Loucy (cell line): Measurements from ENCODE around the gene DLG2.

Source experiments
- H2AFZ ChIP-seq: fragments of 200-600 bp; sonication (generic); 2 replicates; pipeline ENCODE4 v1.6.0; 2016; ENCODE audit warnings: antibody characterized with exemption, mild to moderate bottlenecking, low read length, moderate library complexity
- H3F3A ChIP-seq: fragments of 200-600 bp; 2 replicates; pipeline ENCODE4 v1.6.0; 2016; ENCODE audit warnings: antibody characterized with exemption, low read depth, mild to moderate bottlenecking
- H3K27me3 ChIP-seq: fragments of 200-600 bp; sonication (generic); 2 replicates; pipeline ENCODE4 v1.6.1; 2014; ENCODE audit warnings: low read length, mild to moderate bottlenecking; ENCODE audit not compliant: insufficient read depth, poor library complexity, severe bottlenecking
- H3K36me3 ChIP-seq: fragments of 200-600 bp; sonication (generic); 2 replicates; pipeline ENCODE4 v1.6.1; 2016; ENCODE audit warnings: low read length; ENCODE audit not compliant: insufficient read depth
- H3K4me1 ChIP-seq: fragments of 200-600 bp; sonication (generic); 2 replicates; pipeline ENCODE4 v1.5.1; 2014; ENCODE audit warnings: low read length, mild to moderate bottlenecking; ENCODE audit not compliant: insufficient read depth, poor library complexity, severe bottlenecking
- H3K4me2 ChIP-seq: fragments of 200-600 bp; sonication (generic); 2 replicates; pipeline ENCODE4 v1.6.0; 2014; ENCODE audit warnings: antibody characterized with exemption, low read length, low read depth, mild to moderate bottlenecking; ENCODE audit not compliant: poor library complexity, severe bottlenecking
- H3K4me3 ChIP-seq: fragments of 200-600 bp; sonication (generic); 2 replicates; pipeline ENCODE4 v1.5.1; 2014; ENCODE audit warnings: low read length, mild to moderate bottlenecking, mixed read lengths; ENCODE audit not compliant: poor library complexity, severe bottlenecking
- H3K79me2 ChIP-seq: fragments of 200-600 bp; sonication (generic); 2 replicates; pipeline ENCODE4 v1.6.1; 2014; ENCODE audit warnings: low read length; ENCODE audit not compliant: insufficient read depth
- H3K9ac ChIP-seq: fragments of 200-600 bp; sonication (generic); 2 replicates; pipeline ENCODE4 v1.6.0; 2014; ENCODE audit warnings: mild to moderate bottlenecking, low read depth, low read length, moderate library complexity; ENCODE audit not compliant: poor library complexity, severe bottlenecking
- H3K9me2 ChIP-seq: fragments of 200-600 bp; sonication (generic); replicated peaks from 2 replicates; pipeline ENCODE4 v1.6.1; 2016; ENCODE audit warnings: low read depth, low read length, mixed read lengths
- H3K9me3 ChIP-seq: fragments of 200-600 bp; sonication (generic); 2 replicates; pipeline ENCODE4 v1.6.1; 2014; ENCODE audit warnings: mild to moderate bottlenecking, antibody characterized with exemption, low read length, low read depth; ENCODE audit not compliant: insufficient read depth
- H4K20me1 ChIP-seq: fragments of 200-600 bp; sonication (generic); 2 replicates; pipeline ENCODE4 v1.6.0; 2014; ENCODE audit warnings: antibody characterized with exemption, low read length, mild to moderate bottlenecking; ENCODE audit not compliant: insufficient read depth, poor library complexity, severe bottlenecking
- EZH2phosphoT487 ChIP-seq: fragments of 200-600 bp; IDR thresholded peaks from 2 replicates; pipeline ENCODE4 v1.6.1; 2018; ENCODE audit warnings: antibody characterized with exemption, mild to moderate bottlenecking, moderate library complexity, borderline replicate concordance
- TF ChIP-seq, protein P1 (sequence below): fragments of 200-600 bp; sonication (generic); conservative IDR thresholded peaks from 2 replicates; pipeline ENCODE4 v1.5.1; 2014; ENCODE audit warnings: mild to moderate bottlenecking, antibody characterized with exemption, low read length

The DLG2 gene

DNA sequence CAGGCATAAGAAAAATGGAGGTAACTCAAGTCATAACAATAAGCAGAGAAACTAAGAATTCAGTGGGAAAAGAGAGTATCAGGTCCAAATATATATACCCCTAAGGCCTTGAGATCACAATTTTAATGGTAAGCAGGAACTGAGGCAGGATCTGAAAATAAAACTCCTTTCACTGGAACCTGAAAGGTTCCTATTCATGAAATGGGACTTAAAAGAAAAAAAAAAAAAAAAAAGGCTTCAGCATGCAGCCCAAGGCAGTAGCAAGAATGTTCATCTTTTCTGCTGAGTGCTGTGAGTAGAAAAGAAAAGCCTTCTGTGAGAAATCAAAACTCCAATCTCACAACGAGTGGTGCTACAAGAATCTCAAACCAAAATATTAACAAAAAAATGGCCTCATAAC is 75.3 kb downstream of the DLG2 start:
- Histone ChIP-seq H4K20me1 (no peaks in the 10 kb centered on the region), H3K4me2 (no peak overlapping the region)

GRCh38 chr11:85541683-85542082 is 85.5 kb downstream of the DLG2 start:
- no peak overlapping the region for H3K9ac ChIP-seq
- no peaks in the 10 kb centered on the region for H4K20me1 ChIP-seq
- no peaks in the 10 kb centered on the region for H3K79me2 ChIP-seq

More for the DNA sequence above, 75.3 kb downstream of the DLG2 start:
- Histone ChIP-seq H3K9me3 (no peaks in the 10 kb centered on the region), H3K79me2 (no peaks in the 10 kb centered on the region), H3K27me3 (no peaks in the 10 kb centered on the region), H3K9me2 (no peaks in the 10 kb centered on the region), H3K4me3 (no peak overlapping the region), H3K9ac (no peak overlapping the region), H3F3A (no peaks in the 10 kb centered on the region), H2AFZ (no peak overlapping the region), H3K36me3 (no peaks in the 10 kb centered on the region), H3K4me1 (no peaks in the 10 kb centered on the region)
- TF ChIP-seq, protein P1, sequence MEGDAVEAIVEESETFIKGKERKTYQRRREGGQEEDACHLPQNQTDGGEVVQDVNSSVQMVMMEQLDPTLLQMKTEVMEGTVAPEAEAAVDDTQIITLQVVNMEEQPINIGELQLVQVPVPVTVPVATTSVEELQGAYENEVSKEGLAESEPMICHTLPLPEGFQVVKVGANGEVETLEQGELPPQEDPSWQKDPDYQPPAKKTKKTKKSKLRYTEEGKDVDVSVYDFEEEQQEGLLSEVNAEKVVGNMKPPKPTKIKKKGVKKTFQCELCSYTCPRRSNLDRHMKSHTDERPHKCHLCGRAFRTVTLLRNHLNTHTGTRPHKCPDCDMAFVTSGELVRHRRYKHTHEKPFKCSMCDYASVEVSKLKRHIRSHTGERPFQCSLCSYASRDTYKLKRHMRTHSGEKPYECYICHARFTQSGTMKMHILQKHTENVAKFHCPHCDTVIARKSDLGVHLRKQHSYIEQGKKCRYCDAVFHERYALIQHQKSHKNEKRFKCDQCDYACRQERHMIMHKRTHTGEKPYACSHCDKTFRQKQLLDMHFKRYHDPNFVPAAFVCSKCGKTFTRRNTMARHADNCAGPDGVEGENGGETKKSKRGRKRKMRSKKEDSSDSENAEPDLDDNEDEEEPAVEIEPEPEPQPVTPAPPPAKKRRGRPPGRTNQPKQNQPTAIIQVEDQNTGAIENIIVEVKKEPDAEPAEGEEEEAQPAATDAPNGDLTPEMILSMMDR, result no peak
- no peak for TF ChIP-seq EZH2phosphoT487

DNA sequence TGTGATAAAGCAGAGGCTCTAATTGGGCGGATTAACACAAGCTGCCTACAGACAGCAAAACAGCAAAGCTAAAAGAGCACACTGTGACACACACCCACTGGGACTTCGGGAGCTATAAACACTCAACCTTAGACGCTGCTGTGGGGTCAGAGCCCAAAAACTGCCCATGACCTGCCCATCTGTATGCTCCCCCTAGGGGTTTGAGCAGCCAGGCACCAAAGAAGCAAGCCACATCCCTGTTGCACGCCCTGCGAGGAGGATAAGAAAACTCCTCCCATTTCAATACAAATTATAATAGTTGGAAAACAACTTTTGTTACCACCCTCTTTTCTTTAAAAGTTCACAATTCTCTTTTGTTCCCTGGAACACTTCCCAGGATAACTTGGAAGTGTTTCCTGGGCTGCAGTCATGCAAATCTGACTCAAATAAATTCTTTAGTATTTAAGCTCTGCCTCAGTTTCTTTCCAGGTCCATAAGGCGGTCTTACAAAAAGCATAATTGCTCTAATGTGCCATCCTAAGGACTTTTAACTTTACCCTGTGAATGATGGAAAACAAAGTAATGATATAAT is 86.4 kb downstream of the DLG2 start:
- TF ChIP-seq, protein P1, result peak; percentile 28
- TF ChIP-seq EZH2phosphoT487, result no peak
- Histone ChIP-seq H3K4me1 (no peaks in the 10 kb centered on the region), H4K20me1 (no peaks in the 10 kb centered on the region), H3F3A (no peaks in the 10 kb centered on the region), H3K36me3 (no peaks in the 10 kb centered on the region), H3K27me3 (no peaks in the 10 kb centered on the region), H3K79me2 (no peaks in the 10 kb centered on the region), H3K9me2 (no peaks in the 10 kb centered on the region), H2AFZ (no peak overlapping the region), H3K4me2 (no peak overlapping the region), H3K9ac (no peak overlapping the region), H3K4me3 (no peak overlapping the region), H3K9me3 (no peaks in the 10 kb centered on the region)

More at GRCh38 chr11:85541683-85542082, 85.5 kb downstream of the DLG2 start:
- Histone ChIP-seq H3K27me3 (no peaks in the 10 kb centered on the region), H3K4me3 (no peak overlapping the region), H3K4me2 (no peak overlapping the region), H3K36me3 (no peaks in the 10 kb centered on the region), H3K4me1 (no peaks in the 10 kb centered on the region), H2AFZ (no peak overlapping the region), H3K9me3 (no peaks in the 10 kb centered on the region), H3K9me2 (no peaks in the 10 kb centered on the region), H3F3A (no peaks in the 10 kb centered on the region)
- TF ChIP-seq, protein P1, result no peak
- no peak for TF ChIP-seq EZH2phosphoT487
